ENCODE data around the gene CCDC57.

DNA sequence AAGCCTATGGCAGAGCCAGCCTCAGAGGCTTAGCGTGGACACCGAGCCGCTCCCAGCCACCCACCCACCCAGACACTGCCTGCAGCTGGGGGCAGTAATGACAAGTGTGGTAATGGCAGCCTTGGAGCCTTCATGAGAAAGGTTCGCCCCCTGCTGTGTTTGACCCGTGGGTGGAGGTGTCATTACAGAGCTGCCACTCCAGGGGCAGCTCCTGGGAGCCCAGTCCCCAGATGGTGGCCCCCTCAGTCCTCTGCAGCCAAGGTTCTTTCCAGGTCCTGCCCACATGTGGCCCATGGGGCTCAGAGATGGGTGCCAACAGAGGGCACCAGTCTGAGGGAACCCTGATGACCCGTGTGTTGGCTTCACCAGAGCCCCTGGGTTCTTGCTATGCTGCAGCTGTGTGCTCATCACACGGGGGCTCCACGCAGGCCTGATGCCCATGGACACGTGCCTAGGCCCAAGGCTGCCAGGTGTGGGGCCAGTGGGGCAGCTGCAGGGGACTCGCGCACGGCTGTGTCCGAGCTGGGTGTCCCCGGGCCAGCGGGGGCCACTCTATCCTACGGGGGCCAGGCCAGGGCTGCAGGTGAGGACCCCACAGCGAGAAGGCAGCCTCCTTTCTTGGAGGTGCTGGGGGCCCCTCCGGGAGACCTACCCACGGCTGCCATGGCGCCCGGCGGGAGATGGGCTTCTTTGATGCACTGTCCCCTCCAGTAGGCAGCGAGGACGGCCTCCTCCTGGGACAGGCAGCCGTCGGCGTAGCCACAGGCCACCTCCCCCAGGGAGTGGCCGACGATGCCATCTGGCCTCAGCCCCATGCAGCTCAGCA, 122.7 kb downstream of the CCDC57 start:
- TF ChIP-seq, protein P1, sequence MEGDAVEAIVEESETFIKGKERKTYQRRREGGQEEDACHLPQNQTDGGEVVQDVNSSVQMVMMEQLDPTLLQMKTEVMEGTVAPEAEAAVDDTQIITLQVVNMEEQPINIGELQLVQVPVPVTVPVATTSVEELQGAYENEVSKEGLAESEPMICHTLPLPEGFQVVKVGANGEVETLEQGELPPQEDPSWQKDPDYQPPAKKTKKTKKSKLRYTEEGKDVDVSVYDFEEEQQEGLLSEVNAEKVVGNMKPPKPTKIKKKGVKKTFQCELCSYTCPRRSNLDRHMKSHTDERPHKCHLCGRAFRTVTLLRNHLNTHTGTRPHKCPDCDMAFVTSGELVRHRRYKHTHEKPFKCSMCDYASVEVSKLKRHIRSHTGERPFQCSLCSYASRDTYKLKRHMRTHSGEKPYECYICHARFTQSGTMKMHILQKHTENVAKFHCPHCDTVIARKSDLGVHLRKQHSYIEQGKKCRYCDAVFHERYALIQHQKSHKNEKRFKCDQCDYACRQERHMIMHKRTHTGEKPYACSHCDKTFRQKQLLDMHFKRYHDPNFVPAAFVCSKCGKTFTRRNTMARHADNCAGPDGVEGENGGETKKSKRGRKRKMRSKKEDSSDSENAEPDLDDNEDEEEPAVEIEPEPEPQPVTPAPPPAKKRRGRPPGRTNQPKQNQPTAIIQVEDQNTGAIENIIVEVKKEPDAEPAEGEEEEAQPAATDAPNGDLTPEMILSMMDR (IDR thresholded peaks at IDR 0.05; ENCODE audit: low read depth, low read length, poor library complexity, severe bottlenecking), result no peak
- TF ChIP-seq EZH2phosphoT487 (IDR thresholded peaks at IDR 0.05; ENCODE audit: borderline replicate concordance, low read length), result no peak
